Right cardiac atrium (tissue), 5 donors: ENCODE data around the gene CRACR2A. TPM values are rescaled to one million over a fixed set of nuclear protein-coding genes. Genes with fewer than 3 reads are reported as not detected.

Experiments used
- ATAC-seq, 2 donors: fragments of 200-7000 bp; cut with Tn5 transposase; one replicate each; pipeline versions ENCODE4 v1.8.0 to v1.9.1; 2020; ENCODE audit warnings: moderate library complexity in 2 of 2, mild to moderate bottlenecking in 1 of 2
- DNase-seq, 3 donors: peaks; one replicate each; pipeline ENCODE4 v3.0.0-alpha.2; 2020
- H3K27ac ChIP-seq: one replicate; pipeline ENCODE4 v1.5.1; 2013; ENCODE audit warnings: mild to moderate bottlenecking, low read length, control low read depth, moderate library complexity
- H3K27me3 ChIP-seq: one replicate; pipeline ENCODE4 v1.6.1; 2013; ENCODE audit not compliant: control insufficient read depth, insufficient read depth
- H3K4me1 ChIP-seq: one replicate; pipeline ENCODE4 v1.6.1; 2013; ENCODE audit warnings: low read length; ENCODE audit not compliant: control insufficient read depth, insufficient read depth
- H3K4me3 ChIP-seq: one replicate; pipeline ENCODE4 v1.5.1; 2013; ENCODE audit warnings: low read length, control low read depth
- H3K9me3 ChIP-seq: one replicate; pipeline ENCODE4 v1.6.1; 2013; ENCODE audit warnings: low read length; ENCODE audit not compliant: control insufficient read depth
- WGBS: extraction: QIAGEN DNeasy Blood & Tissue Kit; methylation state at CpG from one replicate; pipeline ENCODE4 v1.1.7; 2013; 5-methylcytosine and 5-hydroxymethylcytosine counted together
- intact Hi-C, 4 donors: fragments of 100-400 bp; cut with DNase I; formaldehyde crosslinking; loops; one replicate each; pipeline versions ENCODE4 v1.11.0 to v1.14.0; 2022 to 2023
- polyA plus RNA-seq: library from polyadenylated mRNA; stranded (reverse); fragments of 200-250 nt; gene quantifications from one replicate; pipeline ENCODE4 v1.2.3, GENCODE V29; 2013
- total RNA-seq, 4 donors: library from RNA; stranded (reverse); fragmentation: NEBNext Ultra II Directional; extraction: Animal tissue kit (Norgen Biotek cat#: 25700); gene quantifications; one replicate each; pipeline ENCODE4 v1.2.1, GENCODE V29; 2021
- donor health status: healthy with polysubstance abuse.
- donor health status: DM: no; HTN: yes; CAD: no.
- donor health status: DM: no; HTN: no; CAD: no.
- donor health status: DM: no; HTN: yes; CAD: no; lungs with severe emphysema.
- donor health status: DM: yes; HTN: yes; CAD: no.

CRACR2A gene
- total and polyA plus RNA-seq, 5 donors = 5.7 to 15.5 (median 9.3) TPM

DNA sequence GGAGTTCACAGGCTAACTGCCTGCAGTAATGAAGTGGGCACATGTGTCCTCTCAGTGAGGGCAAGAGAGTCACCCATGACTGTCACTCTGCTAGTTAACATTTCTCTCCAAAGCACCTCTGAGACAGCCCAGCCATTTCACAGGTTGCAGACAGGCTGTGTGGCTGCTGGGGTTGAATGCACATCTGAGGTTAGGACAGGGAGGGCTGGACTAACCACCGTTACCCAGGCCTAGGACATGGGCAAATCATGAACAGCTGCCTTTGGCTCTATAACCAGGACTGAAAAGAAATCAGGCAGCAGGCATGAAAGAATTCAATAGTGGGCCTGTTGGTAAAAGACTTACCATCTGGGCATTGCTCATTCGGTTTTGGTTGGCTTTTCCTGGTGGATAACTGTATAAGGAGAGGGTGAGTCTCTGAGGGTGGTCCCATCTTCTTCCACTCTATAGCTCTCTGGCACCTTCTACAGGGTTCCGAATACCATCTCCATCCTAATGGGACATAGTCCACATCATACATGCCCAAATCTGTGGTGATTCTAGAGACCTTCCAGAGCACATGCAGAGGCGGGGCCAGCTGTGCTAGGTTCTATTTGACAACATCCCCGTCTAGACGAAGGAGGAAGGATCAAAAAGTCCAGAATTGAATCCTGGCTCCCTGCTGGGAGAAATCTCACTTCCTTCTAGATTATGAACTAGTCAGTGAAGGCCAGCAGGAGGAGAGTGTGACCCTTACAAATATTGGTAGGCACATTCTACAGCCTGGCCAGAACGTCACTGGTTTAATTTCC lies 10.8 kb downstream of the CRACR2A start:
- no peak overlapping the region for H3K27ac ChIP-seq
- WGBS = 79% methylated on average over 7 of the region's 7 CpGs
- intact Hi-C loops = no loop called here

GRCh38 chr12:3740480-3741231 lies 12.3 kb downstream of the CRACR2A start:
- ATAC-seq (peak in 1 of 2 donors; percentile 37), DNase-seq (no peak)
- Histone ChIP-seq H3K27me3 (no peaks in the 10 kb centered on the region), H3K9me3 (no peaks in the 10 kb centered on the region), H3K4me1 (peaks cover 7% of the 10 kb centered on the region), H3K27ac (no peak overlapping the region), H3K4me3 (no peak overlapping the region)
- intact Hi-C loops = no loop called here
- WGBS = 71% methylated on average over 2 of the region's 2 CpGs

More for the DNA sequence above, 10.8 kb downstream of the CRACR2A start:
- Histone ChIP-seq H3K27me3 (no peaks in the 10 kb centered on the region), H3K4me1 (peaks cover 7% of the 10 kb centered on the region), H3K9me3 (no peaks in the 10 kb centered on the region), H3K4me3 (no peak overlapping the region)
- DNase-seq (peak in 1 of 3 donors; percentile 27), ATAC-seq (peak; percentile 18 to 38)

DNA sequence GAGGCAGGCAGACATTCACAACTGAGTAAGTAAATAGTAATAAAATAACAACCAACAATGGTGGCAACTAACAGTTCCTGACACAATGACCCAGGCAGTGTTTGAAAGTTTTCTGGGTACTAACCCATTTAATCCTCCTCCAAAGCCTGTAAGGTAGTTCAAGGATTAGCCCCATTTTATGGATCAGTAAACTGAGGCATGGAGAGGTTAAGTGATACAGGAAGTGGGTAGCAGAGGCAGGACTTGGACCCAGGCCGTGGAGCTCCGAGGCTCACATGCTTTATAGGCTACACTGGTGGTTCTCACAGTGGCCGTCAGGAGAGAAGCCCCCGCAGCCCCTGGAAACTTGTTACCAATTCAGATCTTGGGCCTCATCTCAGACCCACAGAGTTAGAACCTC lies 17.5 kb downstream of the CRACR2A start:
- intact Hi-C loops = no loop called here
- Histone ChIP-seq H3K9me3 (no peaks in the 10 kb centered on the region), H3K4me1 (no peaks in the 10 kb centered on the region), H3K27ac (no peak overlapping the region), H3K4me3 (no peak overlapping the region), H3K27me3 (no peaks in the 10 kb centered on the region)
- ATAC-seq (no peak), DNase-seq (no peak)
- WGBS = 87% methylated on average over 4 of the region's 4 CpGs

- no peak for ATAC-seq
- intact Hi-C loops = no loop called here
- WGBS = 83% methylated on average over 4 of the region's 4 CpGs
Measured at GRCh38 chr12:3732901-3733300, 20.0 kb downstream of the CRACR2A start.

DNA sequence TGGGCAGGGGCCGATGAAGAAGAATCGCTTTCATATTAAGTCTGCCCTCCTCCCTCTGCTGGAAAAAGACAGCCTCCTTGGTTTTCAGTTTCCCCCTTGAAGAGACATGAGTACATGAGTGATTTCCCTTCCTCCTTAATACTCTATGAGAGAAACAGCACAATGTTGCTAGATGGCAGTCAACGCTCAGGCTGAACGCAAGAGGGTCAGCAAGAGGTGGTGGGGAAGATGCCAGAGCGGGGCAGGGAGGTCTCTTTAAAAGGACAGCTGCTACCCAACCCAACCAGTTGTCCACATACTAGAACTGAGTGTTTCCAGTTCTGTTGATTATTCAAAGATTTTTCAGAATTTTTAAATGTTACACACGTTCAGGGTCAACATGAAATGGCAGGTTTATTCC lies 22.8 kb downstream of the CRACR2A start:
- WGBS = 96% methylated on average over 6 of the region's 6 CpGs
- H3K4me3 ChIP-seq = no peak overlapping the region
- H3K27me3 ChIP-seq = no peaks in the 10 kb centered on the region
- no peak for ATAC-seq
- intact Hi-C loops = no loop called here
- no peak overlapping the region for H3K27ac ChIP-seq
- no peak for DNase-seq
- peaks cover 3% of the 10 kb centered on the region for H3K4me1 ChIP-seq
- no peaks in the 10 kb centered on the region for H3K9me3 ChIP-seq

More at GRCh38 chr12:3732901-3733300, 20.0 kb downstream of the CRACR2A start:
- H3K4me3 ChIP-seq = no peak overlapping the region
- H3K9me3 ChIP-seq = no peaks in the 10 kb centered on the region
- peaks cover 3% of the 10 kb centered on the region for H3K4me1 ChIP-seq
- H3K27ac ChIP-seq = no peak overlapping the region
- no peaks in the 10 kb centered on the region for H3K27me3 ChIP-seq
- DNase-seq = no peak

DNA sequence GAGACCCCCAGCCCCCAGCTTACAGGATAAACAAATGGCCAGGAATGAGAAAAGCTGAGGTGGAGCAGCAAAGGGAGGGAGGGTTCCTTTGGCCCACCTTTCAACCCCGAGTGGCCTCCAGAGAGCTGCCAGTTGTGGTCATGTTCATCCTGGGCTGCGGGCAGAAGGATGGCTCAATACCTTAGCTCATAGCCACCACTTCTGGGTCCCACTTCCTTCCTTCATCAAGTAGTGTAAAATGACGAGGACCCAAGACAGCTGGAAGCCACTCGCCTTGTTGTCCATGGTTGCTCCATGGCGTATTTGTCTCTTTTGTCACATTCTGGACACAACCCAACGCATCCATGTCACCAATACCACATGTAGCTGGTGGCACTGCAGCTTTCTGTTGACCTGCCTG lies 24.2 kb downstream of the CRACR2A start:
- peaks cover 3% of the 10 kb centered on the region for H3K4me1 ChIP-seq
- no peak overlapping the region for H3K4me3 ChIP-seq
- DNase-seq (no peak), ATAC-seq (peak in 1 of 2 donors; percentile 39)
- no peaks in the 10 kb centered on the region for H3K9me3 ChIP-seq
- no peak overlapping the region for H3K27ac ChIP-seq
- H3K27me3 ChIP-seq = no peaks in the 10 kb centered on the region
- intact Hi-C loops = no loop called here
- WGBS = 78% methylated on average over 6 of the region's 6 CpGs

DNA sequence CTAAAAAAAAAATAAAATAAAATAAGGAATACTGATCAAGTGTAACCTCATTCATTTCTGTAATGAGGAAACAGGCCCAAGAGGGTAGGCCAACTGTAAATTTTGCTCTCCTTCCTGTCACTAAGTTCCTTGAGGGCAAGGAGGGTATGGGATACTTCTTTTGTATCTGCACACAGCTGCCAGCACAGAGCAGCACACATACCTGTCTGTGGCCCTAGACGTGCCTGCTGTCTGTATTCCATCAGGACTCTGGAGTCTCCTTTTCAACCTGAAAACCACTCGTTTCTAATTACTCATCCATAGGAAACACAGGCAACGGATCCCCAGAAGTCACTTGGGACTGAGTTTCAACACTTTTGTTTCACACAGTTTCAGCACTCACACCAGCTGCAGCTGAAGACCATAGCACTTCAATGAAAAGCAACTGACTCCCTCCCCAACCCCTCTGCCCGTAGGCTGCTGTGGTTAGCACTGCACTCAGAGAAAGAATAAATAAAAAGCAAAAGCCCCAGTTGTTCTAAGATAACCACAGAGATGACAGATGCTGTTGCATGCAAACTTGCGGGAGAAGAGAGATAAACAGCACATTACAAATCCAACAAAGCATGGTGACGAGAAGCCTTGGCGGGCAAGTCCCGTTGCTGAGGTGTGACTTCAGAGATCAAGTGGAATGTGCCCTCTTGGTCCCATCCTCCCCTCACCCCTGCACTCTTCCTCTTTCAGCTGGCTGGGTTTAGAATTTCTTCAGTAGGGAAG lies 24.9 kb downstream of the CRACR2A start:
- H3K27me3 ChIP-seq = no peaks in the 10 kb centered on the region
- 45% methylated on average over 8 of the region's 8 CpGs for WGBS
- H3K4me1 ChIP-seq = peaks cover 3% of the 10 kb centered on the region
- peak; percentile 13 to 17 for ATAC-seq
- intact Hi-C loops = no loop called here
- no peak for DNase-seq
- no peaks in the 10 kb centered on the region for H3K9me3 ChIP-seq
- H3K4me3 ChIP-seq = no peak overlapping the region
- no peak overlapping the region for H3K27ac ChIP-seq

- WGBS = 85% methylated on average over 8 of the region's 8 CpGs
- ATAC-seq = no peak
- intact Hi-C loops = no loop called here
- H3K4me1 ChIP-seq = peaks cover 3% of the 10 kb centered on the region
- no peak overlapping the region for H3K4me3 ChIP-seq
- no peak for DNase-seq
- H3K9me3 ChIP-seq = no peaks in the 10 kb centered on the region
- no peaks in the 10 kb centered on the region for H3K27me3 ChIP-seq
- no peak overlapping the region for H3K27ac ChIP-seq
Measured at GRCh38 chr12:3727354-3727753, 25.6 kb downstream of the CRACR2A start.

GRCh38 chr12:3726456-3726855 lies 26.5 kb downstream of the CRACR2A start:
- H3K4me3 ChIP-seq = no peak overlapping the region
- no peak for DNase-seq
- ATAC-seq = peak in 1 of 2 donors; percentile 33
- intact Hi-C loops = no loop called here
- no peak overlapping the region for H3K27ac ChIP-seq
- peaks cover 3% of the 10 kb centered on the region for H3K4me1 ChIP-seq
- 72% methylated on average over 6 of the region's 6 CpGs for WGBS
- no peaks in the 10 kb centered on the region for H3K9me3 ChIP-seq
- H3K27me3 ChIP-seq = no peaks in the 10 kb centered on the region

GRCh38 chr12:3725388-3726115 lies 27.4 kb downstream of the CRACR2A start:
- Histone ChIP-seq H3K27me3 (no peaks in the 10 kb centered on the region), H3K4me1 (peaks cover 3% of the 10 kb centered on the region), H3K27ac (no peak overlapping the region), H3K4me3 (no peak overlapping the region), H3K9me3 (no peaks in the 10 kb centered on the region)
- peak in 1 of 2 donors; percentile 27 for ATAC-seq
- WGBS = 69% methylated on average over 6 of the region's 6 CpGs
- intact Hi-C loops = no loop called here
- DNase-seq = no peak
